HG03108 (cell line): Measurements from ENCODE around the gene MYOZ1.

Source experiments
- ATAC-seq: cut with Tn5 transposase; IDR thresholded peaks from one replicate; pipeline ENCODE4 v1.9.1; 2021; ENCODE audit warnings: moderate library complexity; ENCODE audit not compliant: unreplicated experiment

Gene MYOZ1

DNA sequence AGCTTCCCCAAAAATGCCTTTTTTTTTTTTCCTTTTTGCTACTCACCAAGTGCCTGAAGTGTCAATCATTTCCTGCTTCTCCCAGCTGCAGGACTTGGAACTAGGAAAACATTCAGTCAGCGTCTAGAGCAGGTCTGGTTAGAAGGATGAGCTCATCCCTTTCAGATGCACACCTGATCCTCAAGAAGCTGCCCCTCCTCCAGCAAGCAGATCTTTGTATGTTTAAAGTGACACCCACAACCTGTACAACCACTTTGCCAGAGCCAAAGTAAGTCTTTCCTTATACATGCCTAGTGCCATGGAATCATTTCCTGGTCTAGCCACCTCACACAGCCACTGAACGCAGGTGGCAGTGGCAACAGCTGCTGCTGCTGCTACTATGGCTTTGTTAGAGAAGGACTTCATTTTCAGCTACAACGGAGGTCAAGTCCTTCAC, 39.8 kb downstream of the MYOZ1 start:
- no peak for ATAC-seq

DNA sequence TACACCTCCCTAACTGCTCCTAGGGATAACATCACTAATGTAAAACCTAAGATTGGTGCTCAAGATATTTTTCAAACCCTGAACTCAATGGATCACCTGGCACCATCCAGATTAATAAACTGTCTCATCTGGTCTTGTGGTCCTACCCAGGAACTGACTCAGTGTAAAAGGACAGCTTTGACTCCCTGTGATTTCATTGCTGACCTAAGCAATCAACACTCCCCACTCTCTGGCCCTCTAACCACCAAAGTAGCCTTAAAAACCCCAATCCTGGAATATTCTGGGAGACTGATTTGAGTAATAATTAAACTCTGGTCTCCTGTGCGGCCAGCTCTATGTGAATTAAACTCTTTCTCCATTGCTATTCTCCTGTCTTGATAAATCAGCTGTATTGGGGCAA, 43.9 kb downstream of the MYOZ1 start:
- ATAC-seq = no peak

DNA sequence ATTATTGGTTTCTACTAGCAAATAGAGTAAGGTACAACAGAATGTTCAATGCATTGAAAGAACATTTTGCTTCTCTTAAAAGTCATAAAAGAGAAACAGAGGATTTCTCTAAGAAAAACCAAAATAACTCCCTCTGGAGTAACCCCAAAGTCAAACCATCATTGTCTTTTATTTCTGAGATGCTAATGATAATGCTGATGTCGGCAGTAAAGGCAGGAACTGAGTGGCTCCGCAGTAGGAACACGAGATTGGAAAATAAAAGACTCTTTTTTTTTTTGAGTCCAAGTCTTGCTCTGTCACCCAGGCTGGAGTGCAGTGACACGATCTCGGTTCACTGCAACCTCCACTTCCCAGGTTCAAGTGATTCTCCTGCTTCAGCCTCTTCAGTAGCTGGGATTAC, 47.5 kb downstream of the MYOZ1 start:
- ATAC-seq = no peak

DNA sequence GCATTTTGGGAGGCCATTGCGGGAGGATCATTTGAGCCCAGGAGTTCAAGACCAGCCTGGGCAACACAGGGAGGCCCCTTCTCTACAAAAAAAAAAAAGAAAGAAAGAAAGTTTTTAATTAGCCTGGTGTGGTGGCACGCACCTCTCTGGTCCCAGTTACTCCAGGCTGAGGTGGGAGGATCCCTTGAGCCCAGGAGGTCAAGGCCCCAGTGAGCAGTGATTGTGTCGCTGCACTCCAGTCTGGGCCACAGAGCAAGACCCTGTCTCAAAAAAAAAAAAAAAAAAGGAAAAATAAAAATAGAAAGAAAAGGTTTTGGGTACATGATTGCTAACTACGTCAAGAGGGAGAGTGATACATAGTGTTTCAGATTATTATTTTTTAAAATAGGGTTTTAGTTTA, 48.2 kb downstream of the MYOZ1 start:
- ATAC-seq = no peak

DNA sequence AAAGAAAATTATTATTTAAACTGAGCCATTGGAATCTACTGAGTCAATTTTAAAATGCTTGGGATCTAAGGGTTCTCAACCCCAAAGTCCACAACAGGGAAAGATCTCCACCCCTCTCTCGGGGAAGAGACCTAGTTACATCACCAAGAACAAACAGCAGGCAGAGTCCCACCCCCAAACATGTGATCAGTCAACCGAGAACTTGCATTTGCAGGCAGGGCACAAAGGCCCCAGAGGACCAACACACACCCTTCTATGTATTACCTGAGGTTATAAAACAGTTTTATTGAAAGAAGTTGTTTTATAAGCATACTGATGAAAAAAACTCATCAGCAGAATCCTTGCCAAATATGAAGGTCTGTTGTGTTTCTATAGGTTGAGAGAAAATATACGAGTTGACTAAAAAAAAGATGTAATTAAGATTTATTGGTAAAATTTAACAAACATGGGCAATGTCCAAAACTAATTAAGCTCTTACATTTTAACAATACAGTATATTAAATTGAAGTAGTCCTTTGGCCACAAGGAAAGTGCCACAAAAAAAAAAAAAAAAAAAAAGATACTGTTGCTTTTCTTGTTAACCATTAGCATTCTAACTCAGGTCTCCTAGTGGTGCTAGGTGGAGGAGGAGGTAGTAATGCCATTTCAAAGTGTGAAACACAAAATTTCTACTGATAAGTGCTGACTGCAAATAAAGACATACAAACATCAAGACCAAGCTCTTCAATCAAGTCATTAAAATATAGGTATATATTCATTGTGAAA, 49.2 kb downstream of the MYOZ1 start:
- ATAC-seq = no peak

DNA sequence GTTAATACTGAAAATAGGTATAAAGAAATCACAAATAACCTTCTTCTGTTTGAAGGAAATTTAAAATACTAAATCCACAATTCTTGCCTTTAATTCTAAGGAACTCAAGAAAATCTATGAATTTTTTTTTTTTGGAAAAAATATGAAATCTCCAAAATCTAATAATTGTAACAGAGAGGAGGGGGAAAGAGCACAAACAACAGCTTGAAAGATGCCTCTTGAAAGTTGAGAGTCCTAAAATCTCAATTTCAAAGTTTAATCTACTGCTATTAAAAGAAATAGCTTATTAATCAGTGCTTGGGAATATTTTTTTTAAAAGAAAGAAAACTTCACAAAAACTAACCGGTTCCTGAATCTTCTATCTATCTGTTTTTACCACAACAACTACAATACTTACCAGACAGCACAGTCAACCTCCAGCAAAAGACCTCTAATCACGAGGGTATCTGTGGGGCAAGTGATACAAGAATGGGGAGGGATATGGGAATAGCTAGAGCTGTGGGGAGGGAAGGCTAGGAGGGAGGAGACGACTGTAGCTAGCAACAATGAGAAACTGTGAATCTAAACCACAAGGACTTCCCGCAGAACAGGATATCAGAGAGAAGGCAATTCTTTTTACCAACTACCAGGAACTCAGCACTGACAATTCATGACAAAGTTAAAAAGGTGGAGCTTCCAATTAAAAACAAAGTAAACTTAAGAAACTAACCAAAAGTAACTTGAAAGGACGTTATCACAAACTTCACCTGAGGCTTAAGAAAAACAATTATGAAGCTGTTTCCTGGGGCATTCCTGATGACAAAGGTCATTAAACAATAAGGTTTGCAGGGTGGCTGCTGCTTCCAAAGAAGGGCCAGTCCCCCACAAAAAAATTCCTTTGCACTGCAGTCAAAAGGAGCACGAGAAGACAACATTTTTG, 50.1 kb downstream of the MYOZ1 start, which contains the start of gene USP54:
TSS of gene USP54 (minus strand) at position 462 of the 919 bp plus-strand sequence. CDS start 15,684 bp downstream, outside the sequence.
- ATAC-seq = no peak

DNA sequence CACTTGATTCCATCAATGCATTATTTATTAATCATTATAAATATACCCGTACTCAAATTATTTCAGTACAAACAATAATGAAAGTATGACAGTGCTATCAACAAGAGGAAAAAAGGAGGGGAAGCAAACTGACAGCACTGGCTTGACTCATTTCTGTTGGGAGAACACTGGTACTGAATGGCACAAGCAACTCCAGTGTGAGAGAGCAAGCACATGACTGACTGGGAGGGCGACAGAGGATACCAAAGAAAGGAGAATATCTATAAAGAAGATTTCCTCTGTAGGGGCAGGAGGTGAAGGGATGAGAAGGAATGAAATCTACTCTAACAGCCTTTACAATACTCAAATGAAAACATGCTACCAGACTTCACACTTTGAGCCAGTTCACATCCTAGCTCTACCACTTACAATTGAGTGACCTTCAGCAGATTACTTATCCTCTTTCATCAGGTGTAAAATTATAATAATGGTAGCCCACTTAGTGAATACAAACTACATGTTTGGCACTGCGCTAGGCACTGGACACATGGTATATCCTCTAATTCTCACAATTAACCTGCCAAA, 51.6 kb downstream of the MYOZ1 start:
- ATAC-seq = no peak

DNA sequence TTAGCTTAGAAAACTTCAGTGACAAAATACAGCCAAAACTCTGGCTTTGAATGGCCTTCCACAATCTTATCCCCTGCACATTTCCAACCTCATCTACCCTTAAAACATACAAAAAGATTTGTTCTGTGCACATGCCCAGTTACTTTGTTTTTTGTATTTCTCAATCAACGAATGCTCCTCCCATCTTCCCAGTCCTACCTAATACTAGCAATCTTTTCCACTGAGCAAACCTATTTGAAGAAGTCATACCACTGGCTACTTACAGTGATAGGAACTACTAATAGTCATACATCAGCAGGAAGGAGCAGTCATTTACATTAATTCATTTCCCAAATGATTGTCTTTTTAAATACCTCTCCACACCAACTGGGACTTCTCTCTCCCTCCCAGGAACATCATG, 52.6 kb downstream of the MYOZ1 start:
- ATAC-seq = no peak

DNA sequence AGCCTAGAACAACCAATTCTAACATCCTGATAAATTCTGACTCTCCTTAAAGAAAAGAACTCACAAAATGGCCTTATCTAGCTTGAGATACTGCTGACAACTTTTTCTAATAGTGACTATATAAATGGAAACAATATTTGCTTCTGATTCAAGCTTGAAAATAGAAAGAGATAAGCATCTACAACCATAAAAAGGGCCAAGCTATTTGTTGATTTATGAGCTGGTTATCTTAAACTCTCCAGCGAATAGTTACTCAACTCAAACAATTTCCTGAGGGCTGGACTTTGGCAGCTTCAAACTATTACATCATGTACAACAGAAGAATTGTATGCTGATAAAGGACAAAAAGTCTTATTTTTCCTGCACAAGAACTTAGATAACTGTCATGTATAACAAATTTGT, 54.7 kb downstream of the MYOZ1 start:
- ATAC-seq = no peak

DNA sequence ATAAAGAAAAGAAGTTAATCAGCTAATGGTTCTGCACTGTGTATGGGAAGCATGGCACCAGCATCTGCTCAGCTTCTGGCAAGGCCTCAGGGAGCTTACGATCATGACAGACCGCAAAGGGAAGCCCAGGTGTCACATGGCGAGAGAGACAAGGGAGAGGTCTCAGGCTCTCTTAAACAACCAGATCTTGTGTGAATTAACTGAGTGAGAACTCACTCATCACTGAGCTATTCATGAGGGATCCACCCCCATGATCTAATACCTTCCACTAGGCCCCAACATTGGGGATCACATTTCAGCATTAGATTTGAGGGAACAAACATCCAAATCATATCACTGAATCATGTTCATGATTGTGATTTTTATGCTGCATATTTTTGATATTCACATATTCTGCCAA, 55.9 kb downstream of the MYOZ1 start:
- ATAC-seq = no peak

DNA sequence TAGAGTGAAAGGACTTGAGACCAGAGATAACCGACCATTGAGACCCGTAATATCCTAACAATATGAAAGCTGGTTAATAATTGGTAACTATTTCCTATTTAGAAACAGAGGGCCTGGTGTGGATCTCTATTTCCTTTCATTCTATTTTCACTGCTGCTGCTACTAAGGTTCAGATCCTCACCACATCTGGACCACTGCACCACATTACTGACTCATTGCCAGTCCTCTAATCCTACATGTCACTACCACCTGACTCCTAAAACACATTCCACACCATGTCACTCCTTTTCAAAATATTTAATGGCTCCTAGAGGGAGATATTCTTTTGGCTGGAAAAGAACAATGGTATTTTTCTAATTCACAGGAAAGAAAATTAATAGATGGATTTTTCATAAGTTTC, 56.5 kb downstream of the MYOZ1 start:
- no peak for ATAC-seq

DNA sequence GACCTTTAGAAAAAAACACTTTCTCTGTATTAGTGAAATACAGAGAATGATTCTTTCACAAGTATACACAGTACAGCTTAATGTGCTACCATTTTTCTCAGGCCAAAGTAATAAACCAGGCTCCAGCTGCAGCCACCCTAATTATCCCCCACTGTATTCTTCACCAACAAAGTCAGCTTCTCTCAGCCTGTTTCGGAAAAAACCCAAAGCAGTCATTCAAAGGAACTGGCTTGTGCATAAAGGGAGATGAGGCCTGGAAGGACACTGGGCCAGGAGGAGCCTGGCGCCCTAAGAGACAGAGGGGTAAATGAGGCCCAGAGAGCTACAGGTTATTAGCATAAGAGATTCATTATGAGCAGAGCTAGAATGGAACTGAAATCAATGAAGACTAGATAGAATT, 59.4 kb downstream of the MYOZ1 start:
- ATAC-seq = no peak
